Right lobe of liver (tissue), 4 donors: ENCODE results near the gene AVL9.

ENCODE experiments used
- CTCF ChIP-seq, 4 donors: fragments of 200-600 bp in 3 of 4; fragments of 450-650 bp in 1 of 4; IDR thresholded peaks; one replicate each; pipeline versions ENCODE4 v1.5.1 to v1.8.0; 2016 to 2022; ENCODE audit warnings: antibody characterized with exemption in 4 of 4, mild to moderate bottlenecking in 2 of 4
- POLR2A ChIP-seq: fragments of 450-650 bp; IDR thresholded peaks from one replicate; pipeline ENCODE4 v1.6.1; 2017; ENCODE audit warnings: antibody characterized with exemption, mild to moderate bottlenecking
- donor health status: DM: no; HTN: no; CAD: no.
- donor health status: DM: no; HTN: no; CAD: no.
- donor health status: DM: no; HTN: yes; CAD: no.

- TF ChIP-seq CTCF (IDR thresholded peaks at IDR 0.05) (no peak), POLR2A (no peak)
These were observed 91.3 kb downstream of the AVL9 start for GRCh38 chr7:32586291-32587221.
